ENCODE measurements around the gene SELENBP1. TPM values are rescaled to one million over a fixed set of nuclear protein-coding genes. Genes with fewer than 3 reads are reported as not detected.

The SELENBP1 gene
- total and polyA plus RNA-seq, 4 donors, result 84.1 to 282 (median 186) TPM

DNA sequence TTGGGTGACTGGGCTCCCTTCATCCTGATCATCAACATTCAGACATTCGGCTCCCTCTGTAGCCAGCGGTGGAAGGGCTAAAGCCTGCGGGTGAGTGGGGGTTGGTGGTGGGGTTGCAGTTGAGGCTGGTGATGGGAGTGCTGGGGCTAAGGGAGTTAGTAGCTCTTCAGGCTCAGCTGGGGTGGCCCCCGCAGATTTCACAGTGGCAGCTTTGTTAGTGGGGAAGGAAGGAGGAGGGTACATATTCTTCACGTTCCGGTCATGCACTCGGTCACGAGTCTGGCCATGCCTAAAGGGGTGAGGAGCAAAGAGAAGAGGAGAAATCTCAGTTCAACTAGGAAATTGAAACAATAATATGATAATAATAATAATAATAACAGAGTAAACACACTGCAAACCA lies 33.7 kb upstream of the SELENBP1 start:
- no peaks in the 10 kb centered on the region for H3K9me3 ChIP-seq (ENCODE audit: control insufficient read depth in 4 of 4, insufficient read depth in 3 of 4, low read length in 3 of 4)
- peaks cover 46 to 72% (median 59%) of the 10 kb centered on the region in 4 donors for H3K36me3 ChIP-seq (ENCODE audit: control insufficient read depth in 4 of 4, insufficient read depth in 4 of 4, low read length in 4 of 4)
- DNase-seq (no peak), ATAC-seq (ENCODE audit: insufficient read depth, low FRiP score) (no peak)
- H3K4me1 ChIP-seq (ENCODE audit: control insufficient read depth in 5 of 5, insufficient read depth in 5 of 5, low read length in 5 of 5), result no peaks in the 10 kb centered on the region
- 89 to 93% methylated on average over 8 of the region's 8 CpGs for WGBS, 2 donors
- no peak overlapping the region for H3K4me3 ChIP-seq
- no peak overlapping the region for H3K9ac ChIP-seq (ENCODE audit: insufficient read depth in 1 of 2, low read length in 2 of 2)
- TF ChIP-seq CTCF (IDR thresholded peaks at IDR 0.05; ENCODE audit: control extremely low read depth, extremely low read depth), result no peak
- H3K27ac ChIP-seq (ENCODE audit: low read depth in 1 of 2, low read length in 1 of 2), result no peak overlapping the region
- no peaks in the 10 kb centered on the region for H3K27me3 ChIP-seq (ENCODE audit: control insufficient read depth in 3 of 3, insufficient read depth in 3 of 3, low read length in 2 of 3)

DNA sequence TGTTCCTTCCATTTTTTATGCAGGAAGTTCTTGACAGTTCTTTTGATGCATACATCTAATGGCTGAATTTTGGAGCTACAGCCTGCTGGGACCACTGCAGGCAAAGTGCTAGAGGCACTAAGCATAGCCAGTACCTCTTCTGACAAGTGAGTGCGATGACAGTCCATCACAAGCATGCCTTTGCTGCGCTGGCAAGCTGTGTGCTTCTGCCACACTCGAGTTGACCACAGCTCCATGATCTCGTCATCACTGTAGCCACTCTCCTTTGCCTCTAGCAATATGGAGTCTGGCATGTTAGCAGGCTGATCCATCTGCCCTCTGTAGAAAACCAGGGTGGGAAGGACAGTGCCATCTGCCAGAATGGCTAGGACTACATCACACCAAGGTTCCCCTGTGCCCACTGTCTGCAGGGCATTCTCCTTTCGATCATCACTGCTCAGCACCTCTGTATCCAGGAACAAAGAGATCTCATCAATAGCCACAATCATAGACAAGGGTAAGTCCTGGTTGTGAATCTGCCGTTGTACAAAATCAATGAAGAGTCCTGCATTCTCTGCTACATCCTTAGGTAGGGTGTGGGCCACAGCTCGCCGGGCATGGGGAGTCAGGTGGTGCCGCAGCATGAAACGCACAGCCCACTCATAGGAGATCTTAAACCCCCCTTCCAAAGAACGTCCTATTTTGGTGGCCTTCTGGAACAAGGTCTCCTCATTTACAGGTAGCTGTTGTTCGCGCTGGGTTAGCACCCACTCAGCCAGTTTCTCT lies 32.9 kb upstream of the SELENBP1 start:
- Histone ChIP-seq H3K9me3 (ENCODE audit: control insufficient read depth in 4 of 4, insufficient read depth in 3 of 4, low read length in 3 of 4) (no peaks in the 10 kb centered on the region), H3K27ac (ENCODE audit: low read depth in 1 of 2, low read length in 1 of 2) (no peak overlapping the region), H3K36me3 (ENCODE audit: control insufficient read depth in 4 of 4, insufficient read depth in 4 of 4, low read length in 4 of 4) (peaks cover 47 to 72% (median 55%) of the 10 kb centered on the region in 4 donors), H3K4me1 (ENCODE audit: control insufficient read depth in 5 of 5, insufficient read depth in 5 of 5, low read length in 5 of 5) (peaks cover 3 to 5% (median 3%) of the 10 kb centered on the region in 5 donors), H3K27me3 (ENCODE audit: control insufficient read depth in 3 of 3, insufficient read depth in 3 of 3, low read length in 2 of 3) (no peaks in the 10 kb centered on the region), H3K4me3 (no peak overlapping the region), H3K9ac (ENCODE audit: insufficient read depth in 1 of 2, low read length in 2 of 2) (no peak overlapping the region)
- ATAC-seq (ENCODE audit: insufficient read depth, low FRiP score), result no peak
- DNase-seq, result no peak
- TF ChIP-seq CTCF (IDR thresholded peaks at IDR 0.05; ENCODE audit: control extremely low read depth, extremely low read depth), result no peak
- WGBS, 2 donors, result 90 to 94% methylated on average over 13 of the region's 13 CpGs

DNA sequence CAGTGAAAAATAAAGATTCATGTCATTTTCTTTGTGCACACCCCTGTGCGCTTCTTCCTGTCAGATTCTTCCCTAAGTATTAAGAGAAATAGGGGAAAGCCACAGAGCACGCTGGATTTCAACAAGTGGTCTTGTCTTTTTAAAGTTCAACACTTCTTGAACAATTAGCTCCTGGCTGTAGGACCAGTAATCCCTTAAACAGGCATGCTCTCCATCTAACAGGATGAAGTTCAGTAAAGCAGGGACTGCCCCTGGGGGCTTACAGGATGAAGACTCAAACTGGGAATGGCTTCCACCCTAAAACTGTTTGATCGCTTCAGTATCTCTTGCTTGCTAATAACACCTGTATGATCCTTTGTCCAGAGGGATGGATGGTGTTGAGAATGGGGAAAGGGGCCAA lies 31.1 kb upstream of the SELENBP1 start:
- 87 to 96% methylated on average over 3 of the region's 3 CpGs for WGBS, 2 donors
- Histone ChIP-seq H3K4me3 (no peak overlapping the region), H3K9ac (ENCODE audit: insufficient read depth in 1 of 2, low read length in 2 of 2) (no peak overlapping the region), H3K27ac (ENCODE audit: low read depth in 1 of 2, low read length in 1 of 2) (no peak overlapping the region), H3K9me3 (ENCODE audit: control insufficient read depth in 4 of 4, insufficient read depth in 3 of 4, low read length in 3 of 4) (no peaks in the 10 kb centered on the region), H3K4me1 (ENCODE audit: control insufficient read depth in 5 of 5, insufficient read depth in 5 of 5, low read length in 5 of 5) (peaks cover 3 to 11% (median 5%) of the 10 kb centered on the region in 5 donors), H3K27me3 (ENCODE audit: control insufficient read depth in 3 of 3, insufficient read depth in 3 of 3, low read length in 2 of 3) (no peaks in the 10 kb centered on the region), H3K36me3 (ENCODE audit: control insufficient read depth in 4 of 4, insufficient read depth in 4 of 4, low read length in 4 of 4) (peaks cover 37 to 61% (median 48%) of the 10 kb centered on the region in 4 donors)
- DNase-seq, result no peak
- no peak for ATAC-seq (ENCODE audit: insufficient read depth, low FRiP score)
- no peak for TF ChIP-seq CTCF (IDR thresholded peaks at IDR 0.05; ENCODE audit: control extremely low read depth, extremely low read depth)

Measured in lung (tissue), 12 donors.